Panc1 (cell line): ENCODE measurements around the gene PSAP. TPM values are rescaled to one million over a fixed set of nuclear protein-coding genes. Genes with fewer than 3 reads are reported as not detected.
A peak's percentile ranks its signal among the peaks of the same experiment; 100 is the strongest.

Source experiments
- ATAC-seq: fragments of 200-7000 bp; cut with Tn5 transposase; 2 replicates; pipeline ENCODE4 v1.9.1; 2020; ENCODE audit warnings: mild to moderate bottlenecking, moderate library complexity
- BruUV-seq: library from RNA; stranded (reverse); fragments of 400-500 nt; replicated peaks from 2 replicates; lab custom pipeline; 2021; lab: Mats Ljungman, UMichigan
- CTCF ChIA-PET: fragments of 300-600 bp; sonication (Branson Sonifier 250); formaldehyde crosslinking; loops from one replicate; lab custom pipeline; 2022; ENCODE audit warnings: antibody characterized with exemption; lab: Charles Lee
- POLR2A ChIA-PET: fragments of 300-600 bp; sonication (Branson Sonifier 250); formaldehyde crosslinking; loops from one replicate; lab custom pipeline; 2022; ENCODE audit warnings: antibody characterized with exemption; lab: Charles Lee
- DNase-seq: peaks from one replicate; pipeline ENCODE4 v3.0.0-alpha.2; 2010; ENCODE audit warnings: low read depth, low spot score
- H3K27ac ChIP-seq: 2 replicates; pipeline ENCODE4 v1.5.1; 2011; ENCODE audit warnings: mild to moderate bottlenecking, low read length, inconsistent platforms
- H3K27me3 ChIP-seq: fragments of 200-500 bp; sonication (Bioruptor generic); 2 replicates; pipeline ENCODE4 v1.6.0; 2014; ENCODE audit warnings: low read length, inconsistent platforms; ENCODE audit not compliant: control insufficient read depth, insufficient read depth
- H3K36me3 ChIP-seq: fragments of 200-500 bp; sonication (Bioruptor generic); 2 replicates; pipeline ENCODE4 v1.5.1; 2014; ENCODE audit warnings: inconsistent platforms, mild to moderate bottlenecking, low read length, moderate library complexity; ENCODE audit not compliant: control insufficient read depth, insufficient read depth
- H3K4me1 ChIP-seq: 2 replicates; pipeline ENCODE4 v1.5.1; 2011; ENCODE audit warnings: inconsistent platforms, mild to moderate bottlenecking, low read length, moderate library complexity; ENCODE audit not compliant: control insufficient read depth, insufficient read depth
- H3K4me3 ChIP-seq, 2 experiments: 2 replicates each; pipeline ENCODE4 v1.5.1; 2011 to 2012; ENCODE audit warnings: low read depth in 2 of 2, low read length in 2 of 2, mild to moderate bottlenecking in 2 of 2, inconsistent platforms in 1 of 2, moderate library complexity in 1 of 2
- H3K9me3 ChIP-seq: fragments of 200-500 bp; sonication (Bioruptor generic); 2 replicates; pipeline ENCODE4 v1.5.1; 2014; ENCODE audit warnings: low read depth, mild to moderate bottlenecking, inconsistent platforms, low read length, moderate library complexity; ENCODE audit not compliant: control insufficient read depth, insufficient read depth
- POLR2AphosphoS5 ChIP-seq: IDR thresholded peaks from 2 replicates; pipeline ENCODE4 v1.6.1; 2012; ENCODE audit warnings: mild to moderate bottlenecking, low read depth, low read length, moderate library complexity
- REST ChIP-seq, 2 experiments: IDR thresholded peaks; 2 replicates each; pipeline ENCODE4 v1.6.1; 2011 to 2012; ENCODE audit warnings: low read depth in 2 of 2, control low read depth in 1 of 2, low read length in 1 of 2, mild to moderate bottlenecking in 1 of 2, moderate library complexity in 1 of 2; ENCODE audit not compliant: insufficient read depth in 1 of 2
- SIN3A ChIP-seq: IDR thresholded peaks from 2 replicates; pipeline ENCODE4 v1.6.1; 2012; ENCODE audit warnings: low read depth, mild to moderate bottlenecking, low read length, moderate library complexity, borderline replicate concordance; ENCODE audit not compliant: insufficient read depth
- TCF7L2 ChIP-seq: IDR thresholded peaks from 2 replicates; pipeline ENCODE4 v1.6.1; 2011; ENCODE audit warnings: mild to moderate bottlenecking, low read depth, low read length, inconsistent platforms
- in situ Hi-C: cut with HindIII; loops from 2 replicates; pipeline ENCODE4 v1.10.0; 2016; ENCODE audit warnings: low sequenced_read_pairs, low pct_unique_long_range_greater_than_20kb
- intact Hi-C: fragments of 100-400 bp; cut with micrococcal nuclease; formaldehyde crosslinking; loops from one replicate; pipeline ENCODE4 v1.10.0; 2022; ENCODE audit not compliant: unreplicated experiment
- total RNA-seq: library from RNA; stranded (reverse); gene quantifications from one replicate; pipeline ENCODE4 v1.2.1, GENCODE V29; 2021; ENCODE audit not compliant: unreplicated experiment
- TF ChIP-seq, protein P1 (sequence below): fragments of 450-650 bp; IDR thresholded peaks from 2 replicates; pipeline ENCODE4 v1.5.1; 2017; ENCODE audit warnings: mild to moderate bottlenecking

Gene PSAP
- total RNA-seq, 1 experiment from 2014 or later, result 3,649 TPM

DNA sequence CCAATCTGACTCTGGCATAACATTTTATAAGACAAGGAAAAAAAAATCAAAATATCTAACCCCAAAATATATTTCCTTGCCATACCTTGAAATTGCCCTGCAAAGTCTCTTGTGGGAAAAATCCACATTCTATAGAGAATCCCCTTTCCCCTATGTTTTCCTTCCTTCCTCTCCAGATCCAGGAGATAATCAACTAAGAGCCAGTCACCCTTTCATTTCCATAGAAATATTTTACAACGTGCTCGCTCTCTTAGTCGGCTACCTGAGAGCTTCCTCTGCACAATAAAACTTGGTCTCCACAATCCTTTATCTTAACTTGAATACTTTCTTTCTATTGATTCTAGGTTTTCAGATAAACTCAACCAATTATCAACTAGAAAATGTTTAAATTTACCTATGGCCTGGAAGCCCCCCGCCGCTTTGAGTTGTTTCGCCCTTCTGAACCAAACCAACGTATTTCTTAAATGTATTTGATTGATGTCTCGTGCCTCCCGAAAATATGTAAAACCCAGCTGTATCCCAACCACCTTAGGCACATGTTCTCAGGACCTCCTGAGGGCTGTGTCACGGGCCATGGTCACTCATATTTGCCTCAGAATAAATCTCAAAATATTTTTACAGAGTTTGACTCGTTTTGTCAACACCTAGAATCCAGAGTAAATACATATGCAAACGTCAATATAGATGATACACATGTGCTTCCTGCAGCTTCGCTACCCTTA lies 869 bp downstream of the PSAP start:
- ATAC-seq (no peak; the same call in 1 of the 2 replicates), DNase-seq (no peak)
- intact Hi-C loops, result no loop called here
- Histone ChIP-seq H3K27ac (peak overlapping the region; percentile 96), H3K9me3 (no peaks in the 10 kb centered on the region), H3K36me3 (no peaks in the 10 kb centered on the region; the same call in 1 of the 2 replicates), H3K4me1 (peaks cover 46% of the 10 kb centered on the region), H3K4me3 (peak overlapping the region; percentile 78 to 86), H3K27me3 (no peaks in the 10 kb centered on the region)
- ChIA-PET CTCF (interaction anchor here (0.7 to 2.4 kb wide), 2 partner anchors 12 to 46 kb away, joined by 4 to 11 read pairs; no protein-coding TSS in a partner anchor), POLR2A (interaction anchor here (0.6 to 3.5 kb wide), 7 partner anchors 11 to 465 kb away, joined by 3 to 33 read pairs (median 4); no protein-coding TSS in a partner anchor)
- TSS peak; percentile 76 for BruUV-seq
- in situ Hi-C loops, result no loop called here
- TF ChIP-seq SIN3A (no peak), REST (IDR thresholded peaks at IDR 0.05; ENCODE audit: insufficient read depth in 1 of 2, low read depth in 2 of 2, low read length in 1 of 2) (no peak), TCF7L2 (no peak; the same call in 1 of the 2 replicates), POLR2AphosphoS5 (no peak)
- TF ChIP-seq, protein P1, sequence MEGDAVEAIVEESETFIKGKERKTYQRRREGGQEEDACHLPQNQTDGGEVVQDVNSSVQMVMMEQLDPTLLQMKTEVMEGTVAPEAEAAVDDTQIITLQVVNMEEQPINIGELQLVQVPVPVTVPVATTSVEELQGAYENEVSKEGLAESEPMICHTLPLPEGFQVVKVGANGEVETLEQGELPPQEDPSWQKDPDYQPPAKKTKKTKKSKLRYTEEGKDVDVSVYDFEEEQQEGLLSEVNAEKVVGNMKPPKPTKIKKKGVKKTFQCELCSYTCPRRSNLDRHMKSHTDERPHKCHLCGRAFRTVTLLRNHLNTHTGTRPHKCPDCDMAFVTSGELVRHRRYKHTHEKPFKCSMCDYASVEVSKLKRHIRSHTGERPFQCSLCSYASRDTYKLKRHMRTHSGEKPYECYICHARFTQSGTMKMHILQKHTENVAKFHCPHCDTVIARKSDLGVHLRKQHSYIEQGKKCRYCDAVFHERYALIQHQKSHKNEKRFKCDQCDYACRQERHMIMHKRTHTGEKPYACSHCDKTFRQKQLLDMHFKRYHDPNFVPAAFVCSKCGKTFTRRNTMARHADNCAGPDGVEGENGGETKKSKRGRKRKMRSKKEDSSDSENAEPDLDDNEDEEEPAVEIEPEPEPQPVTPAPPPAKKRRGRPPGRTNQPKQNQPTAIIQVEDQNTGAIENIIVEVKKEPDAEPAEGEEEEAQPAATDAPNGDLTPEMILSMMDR, result no peak

DNA sequence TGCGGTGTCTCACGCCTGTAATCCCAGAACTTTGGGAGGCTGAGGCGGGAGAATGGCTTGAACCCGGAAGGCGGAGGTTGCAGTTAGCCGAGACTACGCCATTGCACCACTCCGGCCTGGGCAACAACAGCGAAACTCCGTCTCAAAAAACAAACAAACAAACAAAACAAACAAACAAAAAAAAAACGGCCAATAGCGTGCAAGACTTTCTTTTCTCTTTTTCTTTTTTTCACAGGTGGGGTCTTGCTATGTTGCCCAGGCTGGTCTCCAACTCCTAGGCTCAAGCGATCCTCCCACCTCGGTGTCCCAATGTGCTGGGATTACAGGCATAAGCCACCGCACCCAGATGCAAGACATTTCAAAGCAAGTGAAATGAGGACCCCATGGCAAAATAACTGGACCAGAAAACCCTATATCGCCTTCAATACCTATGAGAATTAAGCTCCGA lies 1.6 kb downstream of the PSAP start:
- H3K27me3 ChIP-seq, result no peaks in the 10 kb centered on the region
- H3K27ac ChIP-seq, result peak overlapping the region; percentile 96
- H3K9me3 ChIP-seq, result no peaks in the 10 kb centered on the region
- TF ChIP-seq REST (IDR thresholded peaks at IDR 0.05; ENCODE audit: insufficient read depth in 1 of 2, low read depth in 2 of 2, low read length in 1 of 2) (0 out of 4 replicates have a peak, but pooled peaks of 1 of the 2 experiments have one; percentile 23), SIN3A (no peak; the same call in 1 of the 2 replicates), POLR2AphosphoS5 (peak; percentile 49), TCF7L2 (no peak)
- TF ChIP-seq, protein P1, result no peak
- ChIA-PET POLR2A (interaction anchor here (0.6 to 3.5 kb wide), 7 partner anchors 10 to 338 kb away, joined by 3 to 33 read pairs (median 3); no protein-coding TSS in a partner anchor), CTCF (interaction anchor here (0.7 to 2.4 kb wide), 2 partner anchors 11 to 47 kb away, joined by 4 to 11 read pairs; no protein-coding TSS in a partner anchor)
- peak overlapping the region; percentile 78 to 86 for H3K4me3 ChIP-seq
- peaks cover 53% of the 10 kb centered on the region for H3K4me1 ChIP-seq
- no TSS peak for BruUV-seq
- intact Hi-C loops, result no loop called here
- DNase-seq (no peak), ATAC-seq (no peak)
- no peaks in the 10 kb centered on the region; the same call in 1 of the 2 replicates for H3K36me3 ChIP-seq
- in situ Hi-C loops, result no loop called here
